Medulla oblongata (tissue), 1 donor: ENCODE data around the gene NUBPL.
"Not testable (repeated sequence)": the region's sequence is repeated elsewhere in the genome, so short reads cannot be mapped to it uniquely, and the experiment has no call there.

ENCODE experiments used
- DNase-seq: peaks from one replicate; pipeline ENCODE4 v3.0.0-alpha.2; 2015; ENCODE audit errors: extremely low spot score

The NUBPL gene

DNA sequence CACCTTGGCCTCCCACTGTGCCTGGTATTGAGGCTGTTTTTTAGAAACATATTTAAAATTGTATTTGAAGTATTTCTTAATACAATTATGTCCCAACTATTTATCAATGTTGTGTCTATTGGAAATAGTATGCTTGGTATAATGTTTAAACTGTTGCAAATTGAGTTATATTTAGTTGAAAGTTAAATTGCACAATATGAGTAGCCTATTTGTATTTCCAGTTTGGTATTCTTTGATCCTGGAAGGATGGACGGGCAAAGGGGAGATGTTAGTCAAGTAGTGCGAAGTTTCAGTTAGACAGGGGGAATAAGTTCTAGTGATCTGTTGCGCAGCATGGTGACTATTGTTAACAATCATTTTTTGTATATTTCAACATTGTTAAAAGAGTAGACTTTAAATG is 111.5 kb downstream of the NUBPL start:
- DNase-seq, result no peak

- DNase-seq, result no peak
These were observed 115.8 kb downstream of the NUBPL start for GRCh38 chr14:31677052-31677451.

DNA sequence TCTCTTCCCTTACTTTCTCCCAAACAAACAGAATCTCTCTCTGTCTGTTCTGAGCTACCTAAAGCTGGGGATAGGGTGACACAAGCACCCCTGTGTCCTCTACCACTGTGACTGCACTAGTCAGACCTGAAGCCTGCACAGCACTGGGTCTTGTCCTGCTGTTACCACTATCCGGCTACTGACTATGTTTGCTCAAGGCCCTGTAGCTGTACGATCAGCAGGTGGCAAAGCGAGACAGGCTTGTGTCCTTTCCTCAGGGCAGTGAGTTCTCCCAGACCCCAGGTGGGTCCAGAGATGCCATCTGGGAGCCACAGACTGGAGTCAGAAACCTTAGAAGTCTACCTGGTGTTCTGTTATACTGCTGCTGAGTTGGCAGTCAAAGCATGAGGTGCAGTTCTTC is 116.4 kb downstream of the NUBPL start:
- DNase-seq, result no peak

GRCh38 chr14:31678421-31679249 is 117.4 kb downstream of the NUBPL start:
- no peak for DNase-seq

DNA sequence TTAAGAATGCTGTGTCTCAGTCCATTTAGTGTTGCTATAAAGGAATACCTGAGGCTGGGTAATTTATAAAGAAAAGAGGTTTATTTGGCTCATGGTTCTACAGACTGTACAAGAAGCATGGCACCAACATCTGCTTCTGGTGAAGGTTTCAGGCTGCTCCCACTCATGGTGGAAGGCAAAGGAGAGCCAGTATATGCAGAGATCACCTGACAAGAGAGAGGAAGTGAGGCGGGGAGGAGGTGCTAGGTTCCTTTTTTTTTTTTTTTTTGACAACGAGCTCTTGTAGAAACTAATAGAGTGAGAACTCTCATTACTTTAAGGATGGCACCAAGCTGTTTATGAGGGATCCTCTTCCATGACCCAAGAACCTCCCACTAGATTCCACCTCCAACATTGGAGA is 121.6 kb downstream of the NUBPL start:
- DNase-seq, result no peak

DNA sequence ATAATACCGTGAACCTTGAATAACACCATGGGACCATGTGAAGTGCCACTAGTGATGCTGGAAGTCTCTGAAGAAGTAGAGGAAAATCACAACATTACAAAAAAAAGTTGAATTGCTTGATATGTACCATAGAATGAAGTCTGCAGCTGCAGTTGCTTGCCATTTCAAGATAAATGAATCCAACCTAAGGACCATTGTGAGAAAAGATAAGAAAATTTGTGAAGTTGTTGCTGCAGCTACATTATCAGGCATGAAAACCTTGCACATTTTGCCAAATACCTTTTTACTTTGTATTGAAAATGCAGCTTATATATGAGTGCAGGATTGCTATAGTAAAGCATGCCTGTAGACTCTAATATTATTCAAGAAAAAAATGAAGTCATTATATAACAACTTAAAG is 126.5 kb downstream of the NUBPL start:
- DNase-seq, result no peak

DNA sequence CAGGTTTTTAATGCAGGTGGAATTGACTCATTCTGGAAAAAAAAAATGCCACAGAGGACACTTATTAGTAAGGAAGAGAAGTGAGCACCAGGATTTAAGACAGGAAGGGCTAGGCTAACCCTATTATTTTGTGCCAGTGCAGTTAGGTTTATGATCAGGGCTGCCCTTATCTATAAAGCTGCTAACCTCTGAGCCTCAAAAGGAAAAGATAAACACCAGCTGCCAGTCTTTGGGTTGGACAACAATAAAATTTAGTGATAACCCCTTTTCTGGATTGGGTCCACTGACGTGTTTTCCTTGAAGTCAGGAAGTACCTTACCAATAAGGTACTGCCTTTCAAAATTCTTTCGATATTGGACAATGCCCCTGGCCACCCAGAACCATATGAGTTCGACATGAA is 128.9 kb downstream of the NUBPL start:
- no peak for DNase-seq

GRCh38 chr14:31692376-31692781 is 131.2 kb downstream of the NUBPL start:
- DNase-seq, result peak; percentile 18

DNA sequence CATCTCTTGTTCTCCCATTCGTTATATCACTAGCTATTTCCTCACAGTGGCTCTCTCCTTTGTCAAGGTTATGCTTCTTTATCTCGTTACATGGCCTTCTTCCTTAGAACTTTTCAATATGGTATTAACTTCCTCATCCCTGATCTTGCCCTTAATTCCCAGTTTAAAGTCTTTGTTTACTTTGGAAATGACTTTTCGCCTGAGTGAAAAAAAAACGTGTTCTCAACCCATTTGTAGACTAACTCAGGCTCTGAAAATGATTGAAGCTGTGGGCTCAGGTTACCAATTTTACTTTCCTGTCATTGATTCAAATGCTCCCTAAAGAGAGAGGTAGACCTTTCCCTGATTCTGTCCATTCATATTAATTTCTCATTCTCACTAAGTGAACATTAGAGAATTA is 135.2 kb downstream of the NUBPL start:
- DNase-seq, result no peak

DNA sequence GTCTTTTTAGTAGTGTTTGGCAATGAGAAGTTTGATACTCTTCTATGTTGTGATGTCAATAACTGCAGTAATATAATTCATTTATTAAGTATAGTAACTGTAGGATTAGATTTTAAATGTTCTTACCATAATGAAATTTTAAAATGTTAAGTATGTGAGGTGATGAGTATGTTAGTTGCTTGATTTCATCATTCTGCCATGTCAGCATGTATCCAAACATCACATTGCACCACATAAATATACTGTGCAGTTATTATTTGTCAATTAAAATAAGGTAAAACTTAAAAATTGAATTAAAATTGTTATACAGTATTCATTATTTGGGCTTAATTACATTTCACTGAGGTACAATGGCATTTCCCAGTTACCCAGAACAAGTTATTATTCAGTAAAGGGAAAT is 138.6 kb downstream of the NUBPL start:
- DNase-seq, result no peak

DNA sequence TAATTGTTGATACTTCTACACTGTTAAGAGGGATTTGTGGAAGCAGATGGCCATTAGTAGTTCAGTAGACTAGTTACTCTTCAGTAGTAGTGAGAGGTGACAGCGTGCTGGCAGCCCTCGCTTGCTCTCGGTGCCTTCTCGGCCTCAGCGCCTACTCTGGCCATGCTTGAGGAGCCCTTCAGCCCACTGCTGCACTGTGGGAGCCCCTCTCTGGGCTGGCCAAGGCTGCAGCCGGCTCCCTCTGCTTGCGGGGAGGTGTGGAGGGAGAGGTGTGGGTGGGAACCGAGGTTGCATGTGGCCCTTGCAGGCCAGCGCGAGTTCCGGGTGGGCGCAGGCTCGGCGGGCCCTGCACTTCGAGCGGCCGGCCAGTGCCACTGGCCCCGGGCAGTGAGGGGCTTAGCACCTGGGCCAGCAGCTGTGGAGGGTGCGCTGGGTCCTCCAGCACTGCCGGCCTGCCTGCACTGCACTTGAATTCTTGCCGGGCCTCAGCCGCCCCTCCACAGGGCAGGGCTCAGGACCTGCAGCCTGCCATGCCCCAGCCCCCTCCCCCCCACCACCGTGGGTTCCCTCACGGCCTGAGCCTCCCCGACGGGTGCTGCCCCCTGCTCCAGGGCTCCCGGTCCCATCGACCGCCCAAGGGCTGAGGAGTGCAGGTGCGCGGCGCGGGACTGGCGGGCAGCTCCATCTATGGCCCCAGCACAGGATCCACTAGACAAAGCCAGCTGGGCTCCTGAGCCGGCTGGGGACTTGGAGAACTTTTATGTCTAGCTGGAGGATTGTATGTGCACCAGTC is 139.3 kb downstream of the NUBPL start:
- no peak for DNase-seq

DNA sequence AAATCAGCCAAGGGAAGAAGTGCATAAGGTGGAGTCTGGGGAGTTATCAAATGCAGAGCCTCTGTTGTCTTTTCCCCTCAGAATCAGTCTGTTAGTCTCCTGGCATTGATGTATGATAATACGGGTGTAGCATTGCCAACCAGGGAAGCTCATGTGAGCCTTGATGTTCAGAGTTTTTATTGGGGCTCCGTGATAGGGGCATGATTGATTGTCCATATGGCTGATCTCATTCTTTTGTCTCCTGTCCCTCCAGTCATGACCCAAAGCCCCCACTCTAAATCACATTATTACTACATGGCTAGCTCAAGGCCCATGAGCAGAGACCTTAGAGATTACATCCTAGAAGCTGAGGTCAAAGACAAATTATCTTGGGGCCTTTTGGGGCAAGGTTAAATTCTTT is 140.9 kb downstream of the NUBPL start:
- no peak for DNase-seq

DNA sequence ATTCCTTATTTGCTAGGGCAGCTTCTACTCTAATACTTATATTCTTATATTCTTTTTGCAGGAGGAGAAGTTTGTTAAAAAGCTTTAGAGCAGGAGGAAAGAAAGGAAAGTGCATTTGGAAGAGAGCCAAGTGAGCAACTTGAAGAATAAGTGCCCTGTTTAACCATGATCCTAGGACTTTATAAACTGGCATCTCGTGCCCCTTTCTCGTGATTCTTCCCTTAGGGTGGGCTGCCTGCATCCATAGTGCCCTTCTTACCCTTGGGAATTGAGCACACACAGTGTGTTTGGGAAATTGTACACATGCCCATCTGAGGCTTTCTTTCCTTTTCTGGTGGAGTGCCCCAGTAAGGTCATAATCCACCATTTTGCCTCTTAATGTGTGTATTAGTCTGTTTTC is 141.9 kb downstream of the NUBPL start:
- no peak for DNase-seq

DNA sequence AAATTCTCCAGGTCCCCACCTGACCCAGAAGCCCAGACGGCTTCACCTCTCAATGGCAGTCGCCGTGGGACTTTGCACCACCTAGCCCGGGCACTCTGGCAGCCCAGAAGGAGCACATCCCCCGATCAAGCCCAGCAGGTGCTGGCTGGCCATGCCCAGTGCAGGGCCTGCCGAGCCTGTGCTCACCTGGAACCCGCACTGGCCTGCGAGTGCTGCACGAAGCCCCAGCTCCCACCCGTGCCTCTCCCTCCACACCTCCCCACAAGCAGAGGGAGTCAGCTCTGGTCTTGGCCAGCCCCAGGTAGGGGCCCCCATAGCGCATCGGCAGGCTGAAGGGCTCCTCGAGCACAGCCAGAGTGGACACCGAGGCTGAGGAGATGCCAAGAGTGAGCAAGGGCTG is 144.5 kb downstream of the NUBPL start:
- DNase-seq, result no peak

DNA sequence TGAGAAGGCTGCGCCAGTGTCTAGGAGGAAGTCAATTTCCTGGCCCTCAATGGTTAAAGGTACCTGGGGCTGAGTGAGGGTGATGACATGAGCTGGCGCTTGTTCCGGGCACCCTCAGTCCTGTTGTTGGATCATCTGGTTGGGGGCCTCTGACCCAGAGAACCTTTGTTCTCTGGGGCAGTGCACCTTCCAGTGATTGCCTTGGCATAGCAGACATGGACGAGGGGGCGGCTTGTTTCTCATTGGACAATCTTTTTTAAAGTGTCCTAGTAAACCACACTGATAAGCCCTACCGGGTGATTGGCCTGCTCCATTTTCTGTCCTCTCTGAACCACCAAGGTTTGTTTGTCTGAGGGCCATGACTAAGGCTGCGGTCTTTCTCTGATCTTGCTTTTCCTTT is 147.5 kb downstream of the NUBPL start:
- not testable (repeated sequence) for DNase-seq

DNA sequence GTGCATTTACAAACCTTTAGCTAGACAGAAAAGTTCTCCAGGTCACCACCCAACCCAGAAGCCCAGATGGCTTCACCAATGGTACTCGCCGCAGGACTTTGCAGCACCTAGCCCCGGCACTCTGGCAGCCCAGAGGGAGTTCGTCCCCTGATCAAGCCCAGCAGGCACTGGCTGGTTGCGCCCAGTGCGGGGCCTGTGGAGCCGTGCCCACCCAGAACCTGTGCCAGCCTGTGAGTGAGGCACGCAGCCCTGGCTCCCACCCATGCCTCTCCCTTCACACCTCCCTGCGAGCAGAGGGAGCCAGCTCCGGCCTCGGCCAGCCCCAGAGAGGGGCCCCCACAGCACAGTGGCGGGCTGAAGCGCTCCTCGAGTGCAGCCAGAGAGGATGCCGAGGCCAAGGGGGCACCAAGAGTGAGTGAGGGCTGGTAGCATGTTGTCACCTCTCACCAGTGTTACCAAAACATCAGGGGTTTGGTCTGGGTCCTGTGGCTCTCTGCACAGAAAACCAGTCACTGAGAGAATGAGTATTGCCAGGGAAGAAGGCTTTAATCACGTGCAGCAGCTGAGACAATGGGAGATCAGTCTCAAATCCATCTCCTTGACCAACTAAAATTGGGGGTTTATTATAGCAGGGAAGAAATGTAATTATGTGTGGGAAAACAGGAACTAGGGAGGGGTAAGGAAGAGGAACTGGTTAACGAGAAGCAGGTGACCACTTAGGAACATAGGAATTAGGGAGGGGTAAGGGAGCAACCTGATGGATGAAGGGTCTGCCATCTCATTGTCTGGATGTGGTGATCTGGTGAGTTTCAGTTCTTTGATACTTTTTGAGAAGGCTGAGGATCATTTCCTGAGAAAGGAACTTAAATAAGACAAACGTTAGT is 151.3 kb downstream of the NUBPL start:
- no peak for DNase-seq

- no peak for DNase-seq
These were observed 155.0 kb downstream of the NUBPL start for GRCh38 chr14:31716208-31716607.

DNA sequence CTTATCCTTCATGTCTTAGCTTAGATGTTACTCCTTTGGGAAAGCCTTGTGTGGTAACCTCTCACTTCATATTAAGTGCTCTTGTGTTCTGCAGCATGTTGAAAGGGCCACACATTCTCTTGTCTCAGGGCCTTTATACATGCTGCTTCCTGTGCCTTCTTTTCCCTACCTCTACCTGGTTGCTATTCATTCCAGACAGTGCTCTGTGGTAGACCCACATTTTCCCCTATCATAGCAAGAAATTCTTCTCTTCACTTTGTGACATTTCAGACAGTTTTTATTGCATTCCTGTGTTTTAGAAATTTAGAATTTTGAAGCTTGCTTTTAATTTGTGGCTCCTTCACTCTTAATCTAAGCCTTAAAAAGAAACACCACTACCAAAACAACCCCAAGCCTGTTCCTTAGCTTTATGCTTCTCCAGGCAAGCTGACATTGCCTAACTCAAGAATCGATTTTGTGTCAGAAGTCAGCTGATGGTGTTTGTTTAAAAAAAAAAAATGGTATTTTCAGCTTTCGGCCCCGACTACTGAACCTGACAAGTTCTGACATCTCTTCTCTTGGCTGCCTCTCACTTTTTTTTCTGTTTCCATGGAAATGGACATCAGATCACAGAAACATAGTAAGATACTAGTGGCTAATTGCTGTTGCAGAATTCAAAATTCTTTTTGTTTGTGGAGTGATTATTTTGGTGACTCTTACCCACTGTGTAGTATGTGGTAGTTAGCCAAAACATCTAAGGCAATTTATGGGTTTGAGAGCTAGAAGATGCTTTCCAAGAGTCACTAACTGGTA is 156.3 kb downstream of the NUBPL start:
- no peak for DNase-seq

- DNase-seq, result no peak
These were observed 157.4 kb downstream of the NUBPL start for GRCh38 chr14:31718585-31718984.

DNA sequence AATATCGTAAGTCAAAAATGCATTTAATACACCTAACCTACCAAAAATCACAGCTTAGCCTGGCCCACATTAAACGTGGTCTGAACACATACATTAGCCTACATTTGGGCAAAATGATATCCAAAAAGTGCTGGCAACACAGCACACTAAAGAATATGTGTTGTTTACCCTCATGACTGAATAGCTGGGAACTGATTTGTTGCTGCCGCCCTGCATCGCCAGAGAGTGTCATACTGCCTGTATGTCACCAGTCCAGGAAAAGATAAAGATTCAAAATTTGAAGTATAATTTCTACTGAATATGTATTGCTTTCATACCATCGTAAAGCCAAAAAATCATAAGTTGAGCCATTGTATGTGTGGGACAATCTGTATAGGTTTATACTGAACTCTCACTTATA is 157.8 kb downstream of the NUBPL start:
- DNase-seq, result no peak

DNA sequence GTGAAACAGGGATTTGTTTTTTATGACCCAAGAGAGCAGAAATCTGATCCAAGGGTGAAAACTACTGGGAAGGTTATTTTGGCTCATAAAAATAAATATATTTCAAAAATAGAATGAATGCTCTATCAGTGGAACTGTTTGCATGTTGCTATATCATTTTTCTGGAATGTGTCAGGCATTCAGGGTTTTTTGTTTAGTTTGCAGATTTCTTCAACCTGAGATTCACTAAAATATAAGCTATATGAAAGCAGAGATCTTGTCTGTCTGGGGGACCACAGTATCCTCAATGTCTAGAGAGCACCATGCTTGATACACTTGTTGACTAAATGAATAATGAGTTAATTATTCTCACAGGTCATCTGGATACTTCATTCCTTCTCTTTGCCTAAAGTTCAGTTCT is 165.1 kb downstream of the NUBPL start:
- no peak for DNase-seq
